Hepatocyte (in vitro differentiated cells): ENCODE data around the gene SLC38A5. TPM values are rescaled to one million over a fixed set of nuclear protein-coding genes. Genes with fewer than 3 reads are reported as not detected.

Experiments used
- DNase-seq: peaks from one replicate; pipeline ENCODE4 v3.0.0-alpha.2; 2016; ENCODE audit warnings: low spot score
- H2AFZ ChIP-seq: fragments of 200-600 bp; sonication (generic); 2 replicates; pipeline ENCODE4 v1.6.0; 2016; ENCODE audit warnings: antibody characterized with exemption, mild to moderate bottlenecking
- H3K27ac ChIP-seq: fragments of 200-600 bp; sonication (generic); 2 replicates; pipeline ENCODE4 v1.5.1; 2016; ENCODE audit warnings: mild to moderate bottlenecking
- H3K27me3 ChIP-seq: fragments of 200-600 bp; sonication (generic); 2 replicates; pipeline ENCODE4 v1.6.1; 2016
- H3K36me3 ChIP-seq: fragments of 200-600 bp; sonication (generic); replicated peaks from 2 replicates; pipeline ENCODE4 v1.5.1; 2016; ENCODE audit warnings: low read depth; ENCODE audit not compliant: insufficient read depth
- H3K4me1 ChIP-seq: fragments of 200-600 bp; sonication (generic); 2 replicates; pipeline ENCODE4 v1.5.1; 2016; ENCODE audit warnings: mild to moderate bottlenecking, moderate library complexity; ENCODE audit not compliant: insufficient read depth
- H3K4me2 ChIP-seq: fragments of 200-600 bp; sonication (generic); 2 replicates; pipeline ENCODE4 v1.6.0; 2016
- H3K4me3 ChIP-seq: fragments of 200-600 bp; sonication (generic); 2 replicates; pipeline ENCODE4 v1.5.1; 2016; ENCODE audit warnings: mild to moderate bottlenecking
- H3K79me2 ChIP-seq: fragments of 200-600 bp; sonication (generic); 2 replicates; pipeline ENCODE4 v1.6.0; 2017; ENCODE audit warnings: mild to moderate bottlenecking
- H3K9me2 ChIP-seq: fragments of 200-600 bp; sonication (generic); replicated peaks from 2 replicates; pipeline ENCODE4 v1.6.0; 2017; ENCODE audit warnings: mild to moderate bottlenecking; ENCODE audit not compliant: insufficient read depth
- H3K9me3 ChIP-seq: fragments of 200-600 bp; sonication (generic); 2 replicates; pipeline ENCODE4 v1.5.1; 2016; ENCODE audit warnings: low read depth, mild to moderate bottlenecking
- H4K20me1 ChIP-seq: fragments of 200-600 bp; sonication (generic); 2 replicates; pipeline ENCODE4 v1.6.0; 2016; ENCODE audit warnings: mild to moderate bottlenecking; ENCODE audit not compliant: insufficient read depth, poor library complexity, severe bottlenecking
- EZH2 ChIP-seq: fragments of 200-600 bp; sonication (generic); IDR thresholded peaks from 2 replicates; pipeline ENCODE4 v1.6.1; 2016; ENCODE audit warnings: antibody characterized with exemption, mild to moderate bottlenecking, borderline replicate concordance
- EZH2phosphoT487 ChIP-seq: fragments of 200-600 bp; sonication (generic); IDR thresholded peaks from one replicate; pipeline ENCODE4 v1.6.1; 2018; ENCODE audit warnings: antibody characterized with exemption, mild to moderate bottlenecking, low read depth, moderate library complexity; ENCODE audit not compliant: unreplicated experiment, severe bottlenecking
- WGBS: methylation state at CpG from one replicate; pipeline ENCODE4 v1.1.6; 2016; ENCODE audit warnings: low lambda C conversion rate; ENCODE audit errors: missing lambda C conversion rate; 5-methylcytosine and 5-hydroxymethylcytosine counted together
- polyA plus RNA-seq: library from polyadenylated mRNA; unstranded; fragments of >200 nt; fragmentation: Nextera tagmentation; extraction: Ambion mirVana; gene quantifications from 2 replicates; pipeline ENCODE4 v1.2.1, GENCODE V29; 2016
- total RNA-seq: library from RNA; depleted of rRNA; stranded (reverse); fragments of >200 nt; gene quantifications from 2 replicates; pipeline ENCODE4 v1.2.3, GENCODE V29; 2014
- TF ChIP-seq, protein P1 (sequence below): fragments of 200-600 bp; sonication (generic); IDR thresholded peaks from 2 replicates; pipeline ENCODE4 v1.5.1; 2016; ENCODE audit warnings: antibody characterized with exemption, mild to moderate bottlenecking; ENCODE audit not compliant: poor library complexity

The SLC38A5 gene
- total and polyA plus RNA-seq, 2 experiments from 2014 or later: 14.5 to 17.8 TPM

DNA sequence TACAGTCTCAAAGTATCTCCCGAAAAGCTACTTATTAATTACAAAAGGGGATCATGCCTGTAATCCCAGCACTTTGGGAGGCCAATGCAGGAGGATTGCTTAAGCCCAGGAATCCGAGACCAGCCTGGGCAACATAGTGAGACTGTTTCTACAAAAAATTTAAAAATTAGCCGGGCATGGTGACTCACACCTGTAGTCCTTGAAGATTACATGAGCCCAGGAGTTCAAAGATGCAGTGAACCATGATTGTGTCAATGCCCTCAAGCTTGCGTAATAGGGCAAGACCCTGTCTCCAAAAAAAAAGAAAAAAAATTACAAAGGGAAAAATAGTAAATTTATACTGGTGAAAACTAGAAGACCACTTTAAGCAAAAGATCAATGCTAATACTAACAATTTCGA lies 35.4 kb upstream of the SLC38A5 start:
- Histone ChIP-seq H3K9me2 (no peaks in the 10 kb centered on the region), H3K4me1 (no peaks in the 10 kb centered on the region), H3K9me3 (no peaks in the 10 kb centered on the region), H3K36me3 (no peaks in the 10 kb centered on the region), H3K4me2 (no peak overlapping the region), H3K27ac (no peak overlapping the region), H4K20me1 (no peaks in the 10 kb centered on the region), H3K4me3 (no peak overlapping the region), H3K79me2 (no peaks in the 10 kb centered on the region), H2AFZ (no peak overlapping the region), H3K27me3 (no peaks in the 10 kb centered on the region)
- WGBS: 69% methylated on average over 5 of the region's 5 CpGs
- TF ChIP-seq EZH2: no peak
- TF ChIP-seq, protein P1, sequence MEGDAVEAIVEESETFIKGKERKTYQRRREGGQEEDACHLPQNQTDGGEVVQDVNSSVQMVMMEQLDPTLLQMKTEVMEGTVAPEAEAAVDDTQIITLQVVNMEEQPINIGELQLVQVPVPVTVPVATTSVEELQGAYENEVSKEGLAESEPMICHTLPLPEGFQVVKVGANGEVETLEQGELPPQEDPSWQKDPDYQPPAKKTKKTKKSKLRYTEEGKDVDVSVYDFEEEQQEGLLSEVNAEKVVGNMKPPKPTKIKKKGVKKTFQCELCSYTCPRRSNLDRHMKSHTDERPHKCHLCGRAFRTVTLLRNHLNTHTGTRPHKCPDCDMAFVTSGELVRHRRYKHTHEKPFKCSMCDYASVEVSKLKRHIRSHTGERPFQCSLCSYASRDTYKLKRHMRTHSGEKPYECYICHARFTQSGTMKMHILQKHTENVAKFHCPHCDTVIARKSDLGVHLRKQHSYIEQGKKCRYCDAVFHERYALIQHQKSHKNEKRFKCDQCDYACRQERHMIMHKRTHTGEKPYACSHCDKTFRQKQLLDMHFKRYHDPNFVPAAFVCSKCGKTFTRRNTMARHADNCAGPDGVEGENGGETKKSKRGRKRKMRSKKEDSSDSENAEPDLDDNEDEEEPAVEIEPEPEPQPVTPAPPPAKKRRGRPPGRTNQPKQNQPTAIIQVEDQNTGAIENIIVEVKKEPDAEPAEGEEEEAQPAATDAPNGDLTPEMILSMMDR: no peak
- TF ChIP-seq EZH2phosphoT487: no peak
- no peak for DNase-seq

DNA sequence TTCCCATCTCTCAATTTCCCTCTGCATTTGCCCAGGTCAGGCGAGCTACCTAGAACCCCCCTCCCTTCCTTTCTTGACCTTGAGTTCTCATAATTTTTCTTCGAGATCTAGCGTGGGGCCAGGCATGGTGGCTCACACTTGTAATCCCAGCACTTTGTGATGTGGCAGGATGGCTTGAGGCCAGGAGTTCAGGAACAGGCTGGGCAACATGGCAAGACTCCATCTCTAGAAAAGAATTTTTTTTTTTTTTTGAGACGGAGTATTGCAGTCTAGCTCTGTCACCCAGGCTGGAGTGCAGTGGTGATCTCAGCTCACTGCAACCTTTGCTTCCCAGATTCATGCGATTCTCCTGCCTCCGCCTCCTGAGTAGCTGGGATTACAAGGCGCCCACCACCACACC lies 34.2 kb upstream of the SLC38A5 start:
- TF ChIP-seq EZH2: no peak
- no peak for TF ChIP-seq EZH2phosphoT487
- TF ChIP-seq, protein P1: no peak

DNA sequence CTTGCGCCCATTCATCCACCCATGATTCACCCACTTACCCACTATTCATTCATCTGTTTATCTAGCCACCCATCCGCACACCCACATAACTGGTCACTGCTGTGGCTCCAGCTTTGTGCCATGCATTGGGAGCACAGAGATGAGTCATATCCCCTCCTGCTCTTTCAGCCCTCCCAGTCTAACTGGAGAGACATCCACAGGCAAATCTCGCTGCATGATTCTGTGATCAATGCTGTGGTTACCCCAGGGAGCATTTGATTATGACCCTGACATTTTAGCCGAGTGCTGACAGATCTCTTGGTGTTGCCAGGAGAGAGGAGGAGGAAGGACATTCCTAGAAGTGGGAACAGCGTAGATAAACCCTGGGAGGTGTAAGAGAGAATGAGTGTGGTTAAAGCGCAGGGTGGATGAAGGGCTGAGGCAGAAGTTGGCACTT lies 28.3 kb upstream of the SLC38A5 start:
- Histone ChIP-seq H3K27ac (no peak overlapping the region), H3K4me3 (no peak overlapping the region), H3K9me2 (no peaks in the 10 kb centered on the region), H3K4me2 (no peak overlapping the region), H3K27me3 (no peaks in the 10 kb centered on the region), H3K36me3 (no peaks in the 10 kb centered on the region), H2AFZ (no peak overlapping the region), H3K79me2 (no peaks in the 10 kb centered on the region), H3K4me1 (no peaks in the 10 kb centered on the region), H4K20me1 (no peaks in the 10 kb centered on the region), H3K9me3 (no peaks in the 10 kb centered on the region)
- TF ChIP-seq EZH2: no peak
- TF ChIP-seq, protein P1: no peak
- TF ChIP-seq EZH2phosphoT487: no peak
- no peak for DNase-seq
- 81% methylated on average over 6 of the region's 6 CpGs for WGBS

More for the DNA sequence above, 34.2 kb upstream of the SLC38A5 start:
- Histone ChIP-seq H3K9me2 (no peaks in the 10 kb centered on the region), H3K4me2 (no peak overlapping the region), H4K20me1 (no peaks in the 10 kb centered on the region), H3K4me3 (no peak overlapping the region), H2AFZ (no peak overlapping the region), H3K27me3 (no peaks in the 10 kb centered on the region), H3K36me3 (no peaks in the 10 kb centered on the region), H3K27ac (no peak overlapping the region), H3K79me2 (no peaks in the 10 kb centered on the region), H3K4me1 (no peaks in the 10 kb centered on the region), H3K9me3 (no peaks in the 10 kb centered on the region)
- 84% methylated on average over 7 of the region's 7 CpGs for WGBS
- DNase-seq: no peak

DNA sequence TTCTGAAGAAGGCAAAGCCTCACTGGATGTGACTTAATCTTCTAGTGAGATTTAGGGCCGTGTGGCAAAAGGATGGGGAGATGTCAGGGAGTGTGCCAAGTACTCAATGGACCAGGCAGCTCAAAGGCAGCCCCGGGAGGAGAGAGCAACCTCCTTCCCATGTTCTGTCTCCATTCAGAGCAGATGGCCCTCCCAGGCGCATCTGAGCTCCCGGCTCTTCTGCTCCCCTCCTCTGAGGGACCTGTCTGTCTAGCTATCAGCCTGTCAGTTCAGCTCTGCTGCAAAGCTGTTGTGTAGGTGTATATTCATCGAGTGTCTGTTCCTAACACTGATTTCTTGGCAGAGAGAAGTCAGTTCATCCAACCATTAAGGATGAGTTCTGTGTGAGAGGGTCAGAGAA lies 27.8 kb upstream of the SLC38A5 start:
- no peaks in the 10 kb centered on the region for H3K36me3 ChIP-seq
- WGBS: 71% methylated on average over 5 of the region's 5 CpGs
- no peaks in the 10 kb centered on the region for H3K9me2 ChIP-seq
- no peaks in the 10 kb centered on the region for H3K4me1 ChIP-seq
- H3K79me2 ChIP-seq: no peaks in the 10 kb centered on the region
- TF ChIP-seq, protein P1: no peak
- no peak for TF ChIP-seq EZH2phosphoT487
- no peak for TF ChIP-seq EZH2
- DNase-seq: no peak
- no peak overlapping the region for H2AFZ ChIP-seq
- no peaks in the 10 kb centered on the region for H3K27me3 ChIP-seq
- H3K9me3 ChIP-seq: no peaks in the 10 kb centered on the region
- no peak overlapping the region for H3K4me3 ChIP-seq
- no peak overlapping the region for H3K4me2 ChIP-seq
- no peak overlapping the region for H3K27ac ChIP-seq
- no peaks in the 10 kb centered on the region for H4K20me1 ChIP-seq
